GM19324 (cell line): ENCODE data around the gene PLEKHM3.

ENCODE experiments used
- ATAC-seq: cut with Tn5 transposase; IDR thresholded peaks from one replicate; pipeline ENCODE4 v1.9.1; 2021; ENCODE audit warnings: mild to moderate bottlenecking, moderate library complexity; ENCODE audit not compliant: unreplicated experiment, low FRiP score

PLEKHM3 gene

GRCh38 chr2:207777124-207777523 is 248.2 kb downstream of the PLEKHM3 start:
- ATAC-seq = no peak

- ATAC-seq = no peak
Observed at GRCh38 chr2:207775473-207775872, 249.9 kb downstream of the PLEKHM3 start.

GRCh38 chr2:207772844-207773205 is 252.5 kb downstream of the PLEKHM3 start:
- ATAC-seq = no peak

GRCh38 chr2:207772081-207772843 is 253.1 kb downstream of the PLEKHM3 start:
- ATAC-seq = no peak

GRCh38 chr2:207771421-207771820 is 253.9 kb downstream of the PLEKHM3 start:
- ATAC-seq = no peak
